ENCODE measurements around the gene TMEM39B.

GRCh38 chr1:32106663-32107275 lies 34.0 kb downstream of the TMEM39B start:
- TF ChIP-seq CTCF (IDR thresholded peaks at IDR 0.05; ENCODE audit: low read length) (no peak), EZH2phosphoT487 (IDR thresholded peaks at IDR 0.05; ENCODE audit: low read length) (no peak)

Data from MM.1S (cell line).